Breast epithelium (tissue), 4 donors: Measurements from ENCODE around the gene BPIFA1. TPM values are rescaled to one million over a fixed set of nuclear protein-coding genes. Genes with fewer than 3 reads are reported as not detected.
A peak's percentile ranks its signal among the peaks of the same experiment; 100 is the strongest.

Experiments used
- DNase-seq, 2 donors: peaks; one replicate each; pipeline ENCODE4 v3.0.0-alpha.2; 2019; ENCODE audit warnings: low spot score in 2 of 2
- H3K27ac ChIP-seq, 2 donors: fragments of 200-600 bp; sonication (generic) in 1 of 2; one replicate each; pipeline ENCODE4 v1.5.1; 2016 to 2019; ENCODE audit warnings: mild to moderate bottlenecking in 1 of 2
- H3K27me3 ChIP-seq, 2 donors: fragments of 200-600 bp; sonication (generic) in 1 of 2; one replicate each; pipeline versions ENCODE4 v1.5.1 to v1.6.0; 2017 to 2019; ENCODE audit warnings: control low read depth in 1 of 2, mild to moderate bottlenecking in 1 of 2
- H3K36me3 ChIP-seq: fragments of 200-600 bp; one replicate; pipeline ENCODE4 v1.5.1; 2019
- H3K4me1 ChIP-seq, 2 donors: fragments of 200-600 bp; sonication (generic); one replicate each; pipeline ENCODE4 v1.5.1; 2016 to 2019; ENCODE audit warnings: control low read depth in 1 of 2
- H3K4me3 ChIP-seq, 3 donors: fragments of 200-600 bp; sonication (generic); 1 replicate in 2 of 3; 2 replicates in 1 of 3; pipeline ENCODE4 v1.5.1; 2016 to 2019; ENCODE audit warnings: mild to moderate bottlenecking in 3 of 3, moderate library complexity in 2 of 3
- H3K9me3 ChIP-seq, 2 donors: fragments of 200-600 bp; sonication (generic) in 1 of 2; one replicate each; pipeline ENCODE4 v1.5.1; 2016 to 2019; ENCODE audit warnings: control low read depth in 1 of 2
- POLR2A ChIP-seq: fragments of 450-650 bp; IDR thresholded peaks from one replicate; pipeline ENCODE4 v1.6.1; 2016; ENCODE audit warnings: antibody characterized with exemption, mild to moderate bottlenecking, moderate library complexity
- POLR2AphosphoS5 ChIP-seq, 3 donors: sonication (generic); formaldehyde crosslinking; IDR thresholded peaks; one replicate each; pipeline ENCODE4 v1.6.1; 2017; ENCODE audit warnings: antibody characterized with exemption in 3 of 3
- intact Hi-C: fragments of 100-400 bp; cut with DNase I; formaldehyde crosslinking; loops from one replicate; pipeline ENCODE4 v1.15.1; 2023; ENCODE audit warnings: low total_unique reads
- total RNA-seq, 3 donors: library from RNA; depleted of rRNA; stranded (reverse); fragments of >200 nt; gene quantifications; one replicate each; pipeline ENCODE4 v1.1.0, GENCODE V29; 2016
- TF ChIP-seq, protein P1 (sequence below), 3 donors: fragments of 450-650 bp; IDR thresholded peaks; one replicate each; pipeline ENCODE4 v1.5.1; 2016 to 2017; ENCODE audit warnings: antibody characterized with exemption in 3 of 3, mild to moderate bottlenecking in 3 of 3, moderate library complexity in 3 of 3

The BPIFA1 gene
- total RNA-seq, 3 donors from 2014 or later, result not detected

DNA sequence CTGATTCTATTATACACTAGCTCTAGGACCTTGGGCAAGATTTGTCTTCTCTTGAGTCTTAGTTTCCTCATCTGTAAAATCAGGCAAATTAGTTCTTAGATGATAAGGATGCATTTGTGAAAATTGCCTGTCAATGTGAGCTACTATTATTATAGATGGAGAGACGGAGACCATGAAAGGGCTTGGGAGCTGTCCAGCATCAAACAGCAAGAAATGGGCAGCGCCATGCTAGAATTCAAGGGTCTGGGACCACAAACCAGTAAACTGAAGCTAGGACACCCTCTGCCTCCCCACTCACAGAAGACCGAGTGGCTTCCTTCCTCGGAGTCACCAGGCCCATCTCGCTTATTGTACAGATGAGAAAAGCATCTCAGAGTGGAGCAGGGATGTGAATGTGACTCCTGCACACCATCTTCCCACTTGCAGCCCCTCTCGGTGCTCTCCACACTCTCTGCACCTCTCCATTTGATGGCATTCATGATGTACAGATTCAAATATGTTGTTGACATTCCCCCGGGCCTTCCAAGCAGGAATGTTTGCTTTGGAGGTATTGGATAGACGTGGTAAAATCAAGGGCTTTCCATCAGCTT is 42.8 kb upstream of the BPIFA1 start:
- peaks cover 0 to 9% of the 10 kb centered on the region in 2 donors for H3K27me3 ChIP-seq
- no peaks in the 10 kb centered on the region for H3K36me3 ChIP-seq
- no peak overlapping the region for H3K4me3 ChIP-seq
- no peak overlapping the region for H3K27ac ChIP-seq
- intact Hi-C loops, result no loop called here
- DNase-seq, result no peak
- no peaks in the 10 kb centered on the region for H3K9me3 ChIP-seq
- H3K4me1 ChIP-seq, result no peaks in the 10 kb centered on the region
- TF ChIP-seq POLR2AphosphoS5 (IDR thresholded peaks at IDR 0.05), result no peak
- TF ChIP-seq, protein P1, sequence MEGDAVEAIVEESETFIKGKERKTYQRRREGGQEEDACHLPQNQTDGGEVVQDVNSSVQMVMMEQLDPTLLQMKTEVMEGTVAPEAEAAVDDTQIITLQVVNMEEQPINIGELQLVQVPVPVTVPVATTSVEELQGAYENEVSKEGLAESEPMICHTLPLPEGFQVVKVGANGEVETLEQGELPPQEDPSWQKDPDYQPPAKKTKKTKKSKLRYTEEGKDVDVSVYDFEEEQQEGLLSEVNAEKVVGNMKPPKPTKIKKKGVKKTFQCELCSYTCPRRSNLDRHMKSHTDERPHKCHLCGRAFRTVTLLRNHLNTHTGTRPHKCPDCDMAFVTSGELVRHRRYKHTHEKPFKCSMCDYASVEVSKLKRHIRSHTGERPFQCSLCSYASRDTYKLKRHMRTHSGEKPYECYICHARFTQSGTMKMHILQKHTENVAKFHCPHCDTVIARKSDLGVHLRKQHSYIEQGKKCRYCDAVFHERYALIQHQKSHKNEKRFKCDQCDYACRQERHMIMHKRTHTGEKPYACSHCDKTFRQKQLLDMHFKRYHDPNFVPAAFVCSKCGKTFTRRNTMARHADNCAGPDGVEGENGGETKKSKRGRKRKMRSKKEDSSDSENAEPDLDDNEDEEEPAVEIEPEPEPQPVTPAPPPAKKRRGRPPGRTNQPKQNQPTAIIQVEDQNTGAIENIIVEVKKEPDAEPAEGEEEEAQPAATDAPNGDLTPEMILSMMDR (IDR thresholded peaks at IDR 0.05), result no peak
- TF ChIP-seq POLR2A, result no peak

DNA sequence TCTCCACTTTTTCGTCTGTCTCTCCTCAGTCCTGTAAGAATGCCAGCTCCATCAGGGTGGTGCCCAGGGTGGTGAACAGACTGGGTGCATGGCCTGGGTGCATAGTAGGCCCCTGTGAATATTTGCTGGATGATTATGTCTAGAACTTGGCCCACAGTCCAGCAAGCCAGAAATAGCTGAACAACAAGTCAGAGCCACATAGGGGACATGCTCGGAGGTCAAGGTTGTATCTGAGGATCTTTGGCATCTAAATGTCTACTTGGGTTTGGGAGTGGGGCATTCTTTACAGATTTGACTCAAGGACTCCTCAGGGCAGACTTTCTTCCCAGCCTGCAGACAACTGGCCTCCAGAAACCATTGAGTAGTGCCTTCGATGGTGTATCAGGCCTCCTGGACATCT is 36.8 kb upstream of the BPIFA1 start:
- no peak overlapping the region for H3K27ac ChIP-seq
- H3K27me3 ChIP-seq, result peaks cover 0 to 17% of the 10 kb centered on the region in 2 donors
- H3K36me3 ChIP-seq, result no peaks in the 10 kb centered on the region
- no peak for DNase-seq
- intact Hi-C loops, result no loop called here
- no peaks in the 10 kb centered on the region for H3K4me1 ChIP-seq
- H3K9me3 ChIP-seq, result no peaks in the 10 kb centered on the region
- TF ChIP-seq POLR2A, result no peak
- TF ChIP-seq POLR2AphosphoS5 (IDR thresholded peaks at IDR 0.05), result no peak
- TF ChIP-seq, protein P1 (IDR thresholded peaks at IDR 0.05), result no peak
- no peak overlapping the region for H3K4me3 ChIP-seq

DNA sequence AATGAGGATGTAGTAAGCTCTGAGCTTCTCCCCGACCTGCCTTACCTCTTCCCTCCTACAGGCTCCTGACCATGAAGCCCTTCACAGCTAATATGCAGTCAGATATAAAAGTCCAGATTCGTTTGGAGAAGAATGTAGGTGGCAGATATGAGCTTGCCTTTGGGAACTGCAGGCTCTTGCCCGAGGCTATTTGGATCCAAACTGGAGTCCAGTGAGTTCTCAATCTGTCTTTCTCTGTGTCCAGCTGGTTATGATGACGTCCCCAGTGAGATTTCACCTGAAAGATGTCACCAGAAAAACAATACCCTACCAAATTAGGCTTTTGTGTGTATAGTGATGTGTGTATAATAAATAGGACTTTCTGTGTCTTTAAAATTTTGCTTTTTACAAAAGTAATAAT is 33.3 kb upstream of the BPIFA1 start:
- Histone ChIP-seq H3K27me3 (peaks cover 0 to 15% of the 10 kb centered on the region in 2 donors), H3K36me3 (no peaks in the 10 kb centered on the region), H3K4me3 (no peak overlapping the region), H3K9me3 (no peaks in the 10 kb centered on the region), H3K27ac (no peak overlapping the region), H3K4me1 (no peaks in the 10 kb centered on the region)
- DNase-seq, result no peak
- no peak for TF ChIP-seq POLR2A
- no peak for TF ChIP-seq POLR2AphosphoS5 (IDR thresholded peaks at IDR 0.05)
- TF ChIP-seq, protein P1 (IDR thresholded peaks at IDR 0.05), result no peak
- intact Hi-C loops, result no loop called here

DNA sequence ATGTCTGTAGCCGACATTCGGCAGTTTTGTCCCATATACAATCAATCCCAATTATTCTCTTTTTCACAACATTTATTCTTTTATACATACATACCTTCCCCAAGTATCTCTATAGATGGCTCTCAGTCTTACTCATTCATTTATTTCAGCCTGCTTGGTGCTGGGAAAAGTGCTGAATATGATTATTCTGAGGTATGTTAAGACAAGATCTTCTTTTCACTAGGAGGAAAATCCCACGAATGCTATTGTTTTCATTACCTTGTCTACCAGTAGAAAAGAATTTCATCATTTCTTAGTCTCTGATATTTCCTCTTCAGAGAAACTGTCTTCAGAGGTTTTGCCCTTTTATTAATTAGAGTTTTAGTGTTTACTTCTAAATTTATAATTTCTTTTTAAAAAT is 32.4 kb upstream of the BPIFA1 start:
- intact Hi-C loops, result no loop called here
- H3K27me3 ChIP-seq, result peaks cover 0 to 13% of the 10 kb centered on the region in 2 donors
- no peak overlapping the region for H3K4me3 ChIP-seq
- no peak overlapping the region for H3K27ac ChIP-seq
- H3K36me3 ChIP-seq, result no peaks in the 10 kb centered on the region
- H3K9me3 ChIP-seq, result no peaks in the 10 kb centered on the region
- TF ChIP-seq, protein P1 (IDR thresholded peaks at IDR 0.05), result no peak
- TF ChIP-seq POLR2AphosphoS5 (IDR thresholded peaks at IDR 0.05), result no peak
- no peak for TF ChIP-seq POLR2A
- no peak for DNase-seq
- H3K4me1 ChIP-seq, result no peaks in the 10 kb centered on the region

DNA sequence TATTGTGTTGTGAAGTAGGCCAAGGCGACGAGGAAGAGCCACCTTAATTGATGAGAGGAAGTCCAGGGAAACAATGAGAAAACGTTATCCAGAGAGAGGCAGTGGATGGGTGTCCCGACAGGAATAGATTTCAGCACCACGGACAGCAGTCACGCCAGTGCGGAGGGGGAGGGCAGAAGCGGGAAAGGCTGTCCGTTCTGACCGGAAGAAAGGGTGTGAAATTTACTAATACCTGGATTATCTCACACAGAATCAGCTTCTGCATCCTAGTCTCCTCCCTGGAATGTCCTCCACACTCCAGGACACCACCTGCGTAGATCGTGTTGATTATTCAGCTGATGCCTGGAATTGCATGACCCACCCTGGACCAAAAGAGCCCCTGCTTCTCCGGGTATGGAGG is 26.0 kb upstream of the BPIFA1 start:
- Histone ChIP-seq H3K4me1 (no peaks in the 10 kb centered on the region), H3K27me3 (peaks cover 0 to 35% of the 10 kb centered on the region in 2 donors), H3K36me3 (no peaks in the 10 kb centered on the region), H3K4me3 (no peak overlapping the region), H3K9me3 (no peaks in the 10 kb centered on the region), H3K27ac (no peak overlapping the region)
- intact Hi-C loops, result no loop called here
- no peak for TF ChIP-seq POLR2A
- TF ChIP-seq, protein P1 (IDR thresholded peaks at IDR 0.05), result no peak
- TF ChIP-seq POLR2AphosphoS5 (IDR thresholded peaks at IDR 0.05), result no peak
- DNase-seq, result peak in 1 of 2 donors; percentile 75
